LNCAP (cell line): ENCODE results near the gene SLC22A13.

Experiments used
- CTCF ChIP-seq: fragments of 450-650 bp; IDR thresholded peaks from 2 replicates; pipeline ENCODE4 v1.5.1; 2017; ENCODE audit warnings: mild to moderate bottlenecking

SLC22A13 gene

DNA sequence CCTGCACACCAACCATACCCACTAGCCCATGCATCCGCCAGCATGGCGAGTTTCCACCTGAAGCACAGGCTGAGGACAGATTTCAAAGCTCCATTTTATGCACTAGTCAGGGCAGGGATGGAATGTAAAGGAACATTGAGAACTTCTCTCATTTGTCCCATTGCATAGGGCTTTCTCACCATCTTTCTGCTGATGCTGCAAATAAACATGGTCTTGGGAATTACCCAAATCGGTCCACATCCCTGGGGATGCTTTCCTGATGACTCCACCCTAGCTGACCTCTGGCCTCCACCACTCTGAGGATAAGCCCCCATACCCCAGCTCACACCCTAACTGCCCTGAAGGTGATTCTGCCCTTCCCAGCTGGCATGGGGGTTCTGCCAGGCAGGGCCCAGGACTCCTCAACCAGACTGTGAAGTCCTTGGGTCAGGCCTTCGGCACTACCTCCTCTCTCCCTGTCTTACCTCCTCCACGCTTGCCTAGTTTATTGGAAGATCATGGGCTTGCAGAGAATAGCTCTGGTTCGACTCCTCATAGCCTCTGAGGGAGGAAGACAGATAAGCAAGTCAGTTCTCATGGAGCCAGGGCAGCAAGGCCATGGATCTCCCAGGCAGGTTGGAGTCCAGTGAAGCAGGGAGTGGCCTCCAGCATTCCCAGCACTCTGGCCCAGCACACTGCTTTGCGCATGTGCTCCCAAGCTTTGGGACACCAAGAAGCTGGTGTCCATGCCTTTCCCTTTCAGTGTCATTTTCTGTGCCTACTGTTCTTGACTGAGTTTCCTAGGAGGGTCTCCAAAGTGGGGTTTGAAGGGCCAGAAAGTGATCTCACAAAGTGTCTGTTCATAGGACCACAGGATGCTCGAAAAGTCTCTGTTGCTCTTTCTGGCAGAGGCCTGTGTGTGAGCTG is 53.4 kb downstream of the SLC22A13 start:
- TF ChIP-seq CTCF, result no peak

DNA sequence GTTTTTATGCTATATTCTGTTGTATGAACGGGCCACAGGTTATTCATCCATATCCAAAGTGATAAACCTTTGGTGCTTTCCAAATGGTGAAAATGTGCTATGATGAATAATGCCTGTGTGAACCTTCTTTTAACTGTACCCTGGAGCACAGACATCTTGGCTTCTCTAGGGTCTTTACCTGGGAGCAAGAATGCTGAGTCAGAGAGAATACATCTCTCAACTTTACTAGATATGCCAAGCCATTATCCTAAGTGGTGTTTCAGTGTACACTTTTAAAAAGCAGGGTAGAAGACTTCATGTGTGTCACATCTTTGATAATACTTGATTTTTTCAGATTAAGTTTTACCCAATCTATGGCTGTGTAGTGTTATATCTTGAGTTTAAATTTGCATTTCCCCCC is 57.4 kb downstream of the SLC22A13 start:
- TF ChIP-seq CTCF, result no peak

DNA sequence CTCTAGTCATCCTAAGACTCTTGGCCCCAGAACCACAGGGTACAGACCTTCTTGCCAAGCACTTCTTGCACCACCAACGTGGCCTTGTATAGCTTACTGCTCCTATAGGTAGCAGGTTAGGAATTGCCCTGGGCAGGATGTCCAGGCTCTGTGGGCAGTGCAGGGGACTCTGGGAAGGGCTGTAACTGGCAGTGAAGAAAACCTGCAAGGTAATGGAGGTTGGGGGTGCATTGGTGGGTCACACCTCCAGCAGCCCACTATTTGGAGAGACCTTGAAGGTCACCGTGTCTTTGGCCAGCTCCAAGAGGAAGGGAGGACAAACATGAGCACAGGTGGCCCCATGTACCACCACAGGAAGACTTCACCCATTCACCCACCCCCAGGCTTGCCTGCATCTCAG is 59.6 kb downstream of the SLC22A13 start:
- TF ChIP-seq CTCF, result no peak

GRCh38 chr3:38327335-38328009 is 61.9 kb downstream of the SLC22A13 start:
- TF ChIP-seq CTCF, result no peak
